ENCODE measurements around the gene NR5A1.

Gene NR5A1

DNA sequence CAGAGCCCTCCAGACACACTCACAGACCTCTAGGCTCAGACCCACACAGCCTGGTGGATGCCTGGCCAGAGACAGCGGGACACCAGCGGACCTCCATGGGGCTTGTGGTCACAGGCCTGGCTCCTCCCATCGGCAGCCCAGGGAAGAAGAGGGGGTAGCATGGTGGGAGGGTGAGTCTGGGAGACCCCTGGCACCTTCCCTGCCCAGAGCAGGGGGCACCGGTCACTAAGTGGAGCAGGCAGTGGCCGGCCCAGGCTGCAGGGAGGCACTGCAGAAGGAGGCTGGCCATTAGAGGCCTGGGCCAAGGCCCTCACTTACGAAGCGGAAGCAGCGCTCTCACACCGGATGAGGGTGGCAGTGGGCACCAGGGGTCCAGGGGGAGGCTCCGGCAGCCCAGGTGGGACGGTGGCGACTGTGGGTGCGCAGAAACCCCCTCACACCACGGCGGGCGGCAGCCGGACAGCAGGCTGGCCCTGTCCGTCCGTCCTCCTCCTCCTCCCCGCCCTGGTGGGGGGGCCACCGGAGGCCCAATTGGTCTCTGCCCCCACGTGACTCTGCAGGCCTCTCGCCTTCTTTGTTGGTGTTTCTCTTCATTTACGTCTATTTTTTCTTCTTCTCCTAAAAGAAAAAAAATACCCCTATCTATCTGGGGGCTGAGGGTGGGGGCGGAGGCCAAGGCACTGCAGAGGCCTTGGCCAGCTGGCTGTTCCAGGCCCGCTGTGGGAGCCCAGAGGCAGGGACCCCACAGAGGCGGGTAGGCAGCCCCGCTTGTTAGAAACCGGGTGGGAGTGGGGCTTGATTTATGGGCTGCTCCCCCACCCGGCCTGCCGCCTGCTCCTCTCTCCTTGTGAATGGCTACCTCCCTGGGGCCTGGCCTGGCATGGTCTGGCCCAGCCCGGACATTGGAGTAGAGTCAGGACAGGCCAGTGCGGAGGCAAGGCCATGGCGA, at the start of gene NR5A1:
Gene NR5A1, minus strand, starts transcription at position 469 of the 949 bp plus-strand sequence. CDS start 4,004 bp downstream, outside the sequence.
- Histone ChIP-seq H3K4me1 (ENCODE audit: low read depth, poor library complexity, severe bottlenecking) (no peaks in the 10 kb centered on the region), H3K27me3 (ENCODE audit: insufficient read depth, low read depth) (no peaks in the 10 kb centered on the region), H3K79me2 (ENCODE audit: insufficient read depth, low read depth) (no peaks in the 10 kb centered on the region), H3K9ac (no peak within 1 kb of the TSS), H4K20me1 (ENCODE audit: insufficient read depth) (no peaks in the 10 kb centered on the region), H2AFZ (ENCODE audit: low read depth) (no peak within 1 kb of the TSS), H3K27ac (no peak within 1 kb of the TSS), H3K4me3 (IDR thresholded peaks at IDR 0.05; ENCODE audit: insufficient read depth, low read depth, low read length) (no peak within 1 kb of the TSS), H3K36me3 (ENCODE audit: insufficient read depth) (no peaks in the 10 kb centered on the region), H3K4me2 (no peak within 1 kb of the TSS)
- TF ChIP-seq, protein P1, sequence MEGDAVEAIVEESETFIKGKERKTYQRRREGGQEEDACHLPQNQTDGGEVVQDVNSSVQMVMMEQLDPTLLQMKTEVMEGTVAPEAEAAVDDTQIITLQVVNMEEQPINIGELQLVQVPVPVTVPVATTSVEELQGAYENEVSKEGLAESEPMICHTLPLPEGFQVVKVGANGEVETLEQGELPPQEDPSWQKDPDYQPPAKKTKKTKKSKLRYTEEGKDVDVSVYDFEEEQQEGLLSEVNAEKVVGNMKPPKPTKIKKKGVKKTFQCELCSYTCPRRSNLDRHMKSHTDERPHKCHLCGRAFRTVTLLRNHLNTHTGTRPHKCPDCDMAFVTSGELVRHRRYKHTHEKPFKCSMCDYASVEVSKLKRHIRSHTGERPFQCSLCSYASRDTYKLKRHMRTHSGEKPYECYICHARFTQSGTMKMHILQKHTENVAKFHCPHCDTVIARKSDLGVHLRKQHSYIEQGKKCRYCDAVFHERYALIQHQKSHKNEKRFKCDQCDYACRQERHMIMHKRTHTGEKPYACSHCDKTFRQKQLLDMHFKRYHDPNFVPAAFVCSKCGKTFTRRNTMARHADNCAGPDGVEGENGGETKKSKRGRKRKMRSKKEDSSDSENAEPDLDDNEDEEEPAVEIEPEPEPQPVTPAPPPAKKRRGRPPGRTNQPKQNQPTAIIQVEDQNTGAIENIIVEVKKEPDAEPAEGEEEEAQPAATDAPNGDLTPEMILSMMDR (conservative IDR thresholded peaks at IDR 0.05; ENCODE audit: low read depth, low read length), result no peak

GRCh38 chr9:124555043-124555442, 47.8 kb upstream of the NR5A1 start:
- TF ChIP-seq, protein P1 (conservative IDR thresholded peaks at IDR 0.05; ENCODE audit: low read depth, low read length), result no peak

GRCh38 chr9:124553738-124554137, 46.5 kb upstream of the NR5A1 start:
- H3K9ac ChIP-seq, result no peak overlapping the region
- H3K27me3 ChIP-seq (ENCODE audit: insufficient read depth, low read depth), result no peaks in the 10 kb centered on the region
- TF ChIP-seq, protein P1 (conservative IDR thresholded peaks at IDR 0.05; ENCODE audit: low read depth, low read length), result no peak
- H3K36me3 ChIP-seq (ENCODE audit: insufficient read depth), result no peaks in the 10 kb centered on the region
- no peak overlapping the region for H3K27ac ChIP-seq
- H2AFZ ChIP-seq (ENCODE audit: low read depth), result no peak overlapping the region
- H3K4me3 ChIP-seq (IDR thresholded peaks at IDR 0.05; ENCODE audit: insufficient read depth, low read depth, low read length), result no peak overlapping the region
- no peaks in the 10 kb centered on the region for H3K79me2 ChIP-seq (ENCODE audit: insufficient read depth, low read depth)
- no peak overlapping the region for H3K4me2 ChIP-seq
- H4K20me1 ChIP-seq (ENCODE audit: insufficient read depth), result no peaks in the 10 kb centered on the region
- no peaks in the 10 kb centered on the region for H3K4me1 ChIP-seq (ENCODE audit: low read depth, poor library complexity, severe bottlenecking)

More at GRCh38 chr9:124555043-124555442, 47.8 kb upstream of the NR5A1 start:
- Histone ChIP-seq H3K36me3 (ENCODE audit: insufficient read depth) (no peaks in the 10 kb centered on the region), H3K27me3 (ENCODE audit: insufficient read depth, low read depth) (no peaks in the 10 kb centered on the region), H3K79me2 (ENCODE audit: insufficient read depth, low read depth) (no peaks in the 10 kb centered on the region), H3K9ac (no peak overlapping the region), H2AFZ (ENCODE audit: low read depth) (no peak overlapping the region), H3K4me2 (no peak overlapping the region), H3K4me3 (IDR thresholded peaks at IDR 0.05; ENCODE audit: insufficient read depth, low read depth, low read length) (no peak overlapping the region), H3K27ac (no peak overlapping the region), H4K20me1 (ENCODE audit: insufficient read depth) (no peaks in the 10 kb centered on the region), H3K4me1 (ENCODE audit: low read depth, poor library complexity, severe bottlenecking) (no peaks in the 10 kb centered on the region)

DNA sequence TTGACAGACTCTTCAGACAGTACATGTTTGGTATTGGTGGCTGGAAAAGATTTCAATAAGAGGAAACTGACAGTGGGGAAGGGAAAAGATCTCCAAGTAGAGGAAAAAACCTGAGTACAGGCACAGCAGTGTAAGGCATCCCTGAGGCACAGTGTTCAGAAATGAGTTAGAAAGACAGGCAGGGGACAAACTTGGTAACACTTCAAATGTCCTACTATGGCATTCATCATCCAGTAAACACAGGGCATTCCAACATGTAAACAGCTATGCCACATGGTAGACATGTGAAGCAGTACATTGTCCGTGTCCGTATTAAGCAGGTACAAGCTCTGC, 45.0 kb upstream of the NR5A1 start:
- H2AFZ ChIP-seq (ENCODE audit: low read depth), result no peak overlapping the region
- TF ChIP-seq, protein P1 (conservative IDR thresholded peaks at IDR 0.05; ENCODE audit: low read depth, low read length), result no peak

More for the DNA sequence above, 45.0 kb upstream of the NR5A1 start:
- H3K4me2 ChIP-seq, result no peak overlapping the region
- no peaks in the 10 kb centered on the region for H3K36me3 ChIP-seq (ENCODE audit: insufficient read depth)
- H3K4me1 ChIP-seq (ENCODE audit: low read depth, poor library complexity, severe bottlenecking), result no peaks in the 10 kb centered on the region
- H3K27me3 ChIP-seq (ENCODE audit: insufficient read depth, low read depth), result no peaks in the 10 kb centered on the region
- H3K9ac ChIP-seq, result no peak overlapping the region
- no peaks in the 10 kb centered on the region for H3K79me2 ChIP-seq (ENCODE audit: insufficient read depth, low read depth)
- H3K4me3 ChIP-seq (IDR thresholded peaks at IDR 0.05; ENCODE audit: insufficient read depth, low read depth, low read length), result no peak overlapping the region
- H4K20me1 ChIP-seq (ENCODE audit: insufficient read depth), result no peaks in the 10 kb centered on the region
- no peak overlapping the region for H3K27ac ChIP-seq

Measured in KMS-11 (cell line).